A673 (cell line): ENCODE results near the gene ZWILCH. TPM values are rescaled to one million over a fixed set of nuclear protein-coding genes. Genes with fewer than 3 reads are reported as not detected.

Experiments used
- BruUV-seq: library from RNA; stranded (reverse); fragments of 400-500 nt; replicated peaks from 2 replicates; lab custom pipeline; 2021; lab: Mats Ljungman, UMichigan
- CTCF ChIA-PET: fragments of 300-600 bp; sonication (Branson Sonifier 250); formaldehyde crosslinking; loops from one replicate; lab custom pipeline; 2022; ENCODE audit warnings: antibody characterized with exemption; lab: Charles Lee
- POLR2A ChIA-PET: fragments of 300-600 bp; sonication (Branson Sonifier 250); formaldehyde crosslinking; loops from one replicate; lab custom pipeline; 2022; ENCODE audit warnings: antibody characterized with exemption; ENCODE audit not compliant: low non-redundant PET; lab: Charles Lee
- DNase-seq: peaks from one replicate; pipeline ENCODE4 v3.0.0-alpha.2; 2015; ENCODE audit warnings: low spot score
- H3K27ac ChIP-seq: fragments of 200-600 bp; sonication (generic); 2 replicates; pipeline ENCODE4 v1.5.1; 2016; ENCODE audit warnings: mixed run types, low read depth, mild to moderate bottlenecking, mixed read lengths, antibody characterized with exemption, low read length; ENCODE audit not compliant: poor library complexity, severe bottlenecking
- H3K27me3 ChIP-seq: fragments of 200-600 bp; sonication (generic); replicated peaks from 2 replicates; pipeline ENCODE4 v1.6.1; 2017; ENCODE audit warnings: mixed run types, low read depth, mild to moderate bottlenecking, mixed read lengths, antibody characterized with exemption, low read length; ENCODE audit not compliant: insufficient read depth, poor library complexity
- H3K36me3 ChIP-seq: fragments of 200-600 bp; sonication (generic); 2 replicates; pipeline ENCODE4 v1.6.1; 2016; ENCODE audit warnings: mixed run types, mild to moderate bottlenecking, mixed read lengths, antibody characterized with exemption, low read length; ENCODE audit not compliant: insufficient read depth, poor library complexity, severe bottlenecking
- H3K4me1 ChIP-seq: fragments of 200-600 bp; sonication (generic); 2 replicates; pipeline ENCODE4 v1.6.1; 2017; ENCODE audit warnings: mixed run types, mild to moderate bottlenecking, mixed read lengths, antibody characterized with exemption, low read length; ENCODE audit not compliant: insufficient read depth, poor library complexity, severe bottlenecking
- H3K4me3 ChIP-seq: fragments of 200-600 bp; sonication (generic); 2 replicates; pipeline ENCODE4 v1.5.1; 2016; ENCODE audit warnings: low read depth, mixed run types, mild to moderate bottlenecking, mixed read lengths, low read length; ENCODE audit not compliant: poor library complexity, severe bottlenecking
- H3K9me3 ChIP-seq: fragments of 200-600 bp; sonication (generic); 2 replicates; pipeline ENCODE4 v1.6.1; 2016; ENCODE audit warnings: mixed run types, low read depth, mild to moderate bottlenecking, mixed read lengths, antibody characterized with exemption, low read length; ENCODE audit not compliant: poor library complexity, severe bottlenecking
- CTCF ChIP-seq: fragments of 300-800, 200-600 bp; sonication (generic); conservative IDR thresholded peaks from 2 replicates; pipeline ENCODE4 v1.5.1; 2017; ENCODE audit warnings: low read depth, mild to moderate bottlenecking, antibody characterized with exemption, low read length, moderate library complexity, mixed read lengths
- EZH2 ChIP-seq: fragments of 200-600 bp; sonication (generic); IDR thresholded peaks from 2 replicates; pipeline ENCODE4 v1.6.1; 2017; ENCODE audit warnings: borderline replicate concordance, low read depth, mild to moderate bottlenecking, mixed read lengths, antibody characterized with exemption, low read length; ENCODE audit not compliant: poor library complexity, severe bottlenecking
- intact Hi-C: fragments of 100-400 bp; cut with micrococcal nuclease; formaldehyde crosslinking; loops from one replicate; pipeline ENCODE4 v1.10.0; 2022; ENCODE audit not compliant: unreplicated experiment
- total RNA-seq: library from RNA; stranded (reverse); gene quantifications from 2 replicates; pipeline ENCODE4 v1.2.3, GENCODE V29; 2021

ZWILCH gene
- total RNA-seq, 1 experiment from 2014 or later: 36.3 TPM

DNA sequence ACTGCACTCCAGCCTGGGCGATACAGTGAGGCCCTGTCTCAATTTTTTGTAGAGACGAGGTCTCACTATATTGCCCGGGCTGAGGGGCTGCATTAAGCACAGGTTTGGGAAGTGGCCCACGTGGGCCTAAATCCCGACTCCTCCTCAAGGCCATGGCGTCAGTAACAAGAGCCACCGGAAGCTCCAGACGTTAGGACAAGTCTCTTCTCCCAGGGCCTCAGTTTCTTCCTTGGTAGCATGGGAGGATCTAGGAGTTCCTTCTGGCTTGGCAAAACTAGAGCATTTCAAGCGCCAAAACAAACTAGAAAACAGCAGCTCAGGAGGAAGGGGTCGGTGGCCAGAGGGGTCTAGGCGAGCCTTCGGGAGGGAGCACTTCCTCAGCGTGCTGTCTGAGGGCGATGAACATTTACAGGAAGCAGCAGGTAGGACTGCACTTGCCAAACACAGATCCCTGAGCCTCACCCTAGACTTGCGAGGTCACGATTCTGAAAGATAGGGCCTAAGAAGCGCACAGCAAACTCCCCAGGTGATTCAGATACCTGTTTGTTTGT, 8.1 kb upstream of the ZWILCH start:
- no TSS peak for BruUV-seq

DNA sequence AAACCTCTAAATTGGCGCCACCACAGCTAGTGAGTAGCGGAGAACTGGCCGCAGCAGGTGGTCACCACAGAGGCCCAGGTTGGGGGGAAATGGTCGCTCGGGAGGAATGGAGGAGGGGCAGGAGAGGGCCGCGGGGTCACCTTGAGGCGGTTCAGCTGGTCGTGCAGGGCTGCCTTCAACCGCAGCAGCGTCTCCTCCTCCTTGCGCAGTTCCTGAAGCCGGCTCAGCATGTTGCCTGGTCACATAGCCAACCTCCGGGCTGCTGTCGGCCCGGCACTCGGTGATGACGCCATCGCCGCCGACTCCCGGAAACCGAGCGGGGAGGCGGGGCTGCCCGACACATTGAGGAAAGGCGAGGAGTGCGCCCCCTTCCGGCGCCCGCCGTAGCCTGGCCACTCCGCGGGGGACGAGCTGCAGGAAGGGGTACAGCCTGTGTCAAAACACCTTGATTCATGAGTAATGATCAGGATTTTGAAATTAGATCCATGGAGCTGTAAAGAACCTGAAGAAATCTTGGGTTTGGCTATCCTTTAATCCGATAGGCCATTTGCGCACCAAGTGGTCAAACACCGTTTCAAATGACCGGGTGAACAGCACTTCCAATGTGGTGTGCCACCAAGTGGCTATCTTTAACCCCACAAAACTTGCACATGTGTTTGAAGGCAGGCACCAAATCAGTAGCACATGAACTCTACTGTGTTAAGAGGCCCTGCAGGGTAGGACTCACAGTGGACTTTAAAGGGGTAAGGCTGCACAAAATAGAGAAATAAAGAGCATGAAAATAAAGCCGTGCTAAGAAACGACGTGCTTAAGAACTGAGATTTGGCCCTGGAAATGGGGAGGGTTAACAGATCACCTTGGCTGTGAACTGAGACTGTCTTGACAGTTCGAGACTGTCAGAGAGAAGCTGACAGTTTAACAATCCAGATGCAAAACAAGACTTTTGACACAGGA, 7.3 kb upstream of the ZWILCH start, which contains the start of gene SNAPC5:
TSS of gene SNAPC5 (minus strand) at position 261 of the 954 bp plus-strand sequence. CDS start at position 230, 31 bp downstream.
- H3K27me3 ChIP-seq: no peaks in the 10 kb centered on the region
- H3K36me3 ChIP-seq: peaks cover 65% of the 10 kb centered on the region
- peaks cover 15% of the 10 kb centered on the region for H3K4me1 ChIP-seq
- POLR2A ChIA-PET: interaction anchor here (0.6 kb wide), 1 partner anchor 1807 kb away, joined by 3 read pairs; no protein-coding TSS in a partner anchor
- BruUV-seq: no TSS peak
- TF ChIP-seq CTCF (peak; percentile 100), EZH2 (no peak)
- intact Hi-C loops: loop anchor here (2.0 to 5.0 kb wide), 3 partner anchors 111 to 245 kb away; partner anchors contain the start of genes MAP2K1, MEGF11 and TIPIN
- H3K9me3 ChIP-seq: no peaks in the 10 kb centered on the region
- H3K4me3 ChIP-seq: peak within 1 kb of the TSS; percentile 75
- H3K27ac ChIP-seq: peak within 1 kb of the TSS; percentile 83
- CTCF ChIA-PET: interaction anchor here (0.5 to 2.4 kb wide), 3 partner anchors 111 to 205 kb away, joined by 3 to 24 read pairs (median 3); partner anchors contain the start of gene MAP2K1
- peak; percentile 98 for DNase-seq

More for the DNA sequence above, 8.1 kb upstream of the ZWILCH start:
- H3K36me3 ChIP-seq: peaks cover 65% of the 10 kb centered on the region
- no peak for TF ChIP-seq CTCF
- no peak for TF ChIP-seq EZH2
- peak overlapping the region; percentile 83 for H3K27ac ChIP-seq
- CTCF ChIA-PET: interaction anchor here (2.4 kb wide), 1 partner anchor 110 kb away, joined by 24 read pairs; the partner anchor contains the start of gene MAP2K1
- peaks cover 10% of the 10 kb centered on the region for H3K4me1 ChIP-seq
- DNase-seq: no peak
- H3K9me3 ChIP-seq: no peaks in the 10 kb centered on the region
- POLR2A ChIA-PET: interaction anchor here (0.6 kb wide), 1 partner anchor 160 kb away, joined by 10 read pairs; no protein-coding TSS in a partner anchor
- intact Hi-C loops: loop anchor here (2.0 to 5.0 kb wide), 3 partner anchors 110 to 245 kb away; partner anchors contain the start of genes MAP2K1, MEGF11 and TIPIN
- H3K27me3 ChIP-seq: no peaks in the 10 kb centered on the region
- peak overlapping the region; percentile 75 for H3K4me3 ChIP-seq
